ENCODE data around the gene KLF6. TPM values are rescaled to one million over a fixed set of nuclear protein-coding genes. Genes with fewer than 3 reads are reported as not detected.

KLF6 gene
- total and polyA plus RNA-seq, 2 of the 4 experiments (the other 2 are of a cell fraction): 69.0 to 123 TPM

DNA sequence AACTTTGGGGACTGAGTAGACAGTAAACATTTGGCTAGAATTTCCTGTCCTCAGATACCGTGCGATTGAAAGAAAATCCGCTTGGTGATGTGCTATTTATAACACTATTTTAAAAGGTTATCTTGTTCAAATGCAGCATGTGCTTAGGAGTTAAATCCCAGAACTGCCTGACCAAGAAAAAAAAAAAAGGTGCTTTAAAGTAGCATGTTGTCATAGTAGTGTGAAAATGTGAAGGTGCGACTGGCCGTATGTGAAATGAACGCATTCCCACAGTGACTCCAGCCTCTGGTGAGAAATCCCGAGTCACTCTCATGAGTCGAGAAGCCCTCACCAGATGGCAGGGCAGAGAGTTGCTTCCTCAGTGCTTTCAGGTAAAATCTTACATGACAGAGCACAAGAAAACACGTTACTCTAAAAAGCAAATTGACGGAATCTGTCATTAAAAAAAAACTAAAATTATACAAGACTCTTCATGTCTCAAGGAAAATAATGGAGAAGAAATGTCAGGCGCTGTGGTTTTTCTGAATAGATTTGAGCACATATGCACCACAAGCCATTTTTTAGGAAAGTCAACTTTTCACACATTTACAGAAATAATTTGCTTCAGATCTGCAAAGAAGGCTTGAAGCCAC is 18.4 kb upstream of the KLF6 start:
- Histone ChIP-seq H3K14ac (replicated peaks; ENCODE audit: low read depth, low read length) (0 out of 2 replicates have a peak overlapping the region, but pooled peaks have one; percentile 36), H2BK20ac (ENCODE audit: low read depth, low read length) (no peak overlapping the region; the same call in 1 of the 2 replicates), H2BK120ac (ENCODE audit: low read depth, low read length) (no peak overlapping the region), H4K20me1 (ENCODE audit: insufficient read depth, low read length) (no peaks in the 10 kb centered on the region), H4K8ac (ENCODE audit: low read depth in 2 of 2, low read length in 2 of 2) (no peak overlapping the region), H4K91ac (ENCODE audit: insufficient read depth, low read depth, low read length) (no peak overlapping the region; the same call in 1 of the 2 replicates), H3K18ac (ENCODE audit: low read depth, low read length) (no peak overlapping the region), H3K23ac (ENCODE audit: low read depth, low read length) (no peak overlapping the region), H2BK15ac (ENCODE audit: low read depth, low read length) (0 out of 3 replicates have a peak overlapping the region, but pooled peaks have one; percentile 34), H3K4me2 (ENCODE audit: low read depth, low read length) (no peak overlapping the region), H3K36me3 (ENCODE audit: control insufficient read depth, insufficient read depth, low read length) (no peaks in the 10 kb centered on the region), H3K9me3 (ENCODE audit: control insufficient read depth, insufficient read depth, low read length) (no peaks in the 10 kb centered on the region), H2AK5ac (ENCODE audit: low read depth, low read length) (no peak overlapping the region), H4K5ac (ENCODE audit: low read depth, low read length) (0 out of 2 replicates have a peak overlapping the region, but pooled peaks have one; percentile 21), H3K27ac (ENCODE audit: insufficient read depth, low read length) (no peak overlapping the region), H3K4me3 (ENCODE audit: insufficient read depth, low read depth, low read length) (no peak overlapping the region), H3K79me1 (ENCODE audit: low read depth in 1 of 2, low read length in 2 of 2) (peaks cover 0 to 21% of the 10 kb centered on the region in 2 experiments; a peak in 2 of 4 replicates), H2AFZ (replicated peaks; ENCODE audit: low read length, poor library complexity) (no peak overlapping the region), H2AK9ac (replicated peaks; ENCODE audit: low read depth, low read length, poor library complexity) (no peak overlapping the region), H3K27me3 (ENCODE audit: control insufficient read depth, insufficient read depth, low read length) (no peaks in the 10 kb centered on the region), H3K56ac (ENCODE audit: extremely low read depth, insufficient read depth, low read length) (no peak overlapping the region), H3K9me1 (ENCODE audit: insufficient read depth, low read length) (peaks cover 25% of the 10 kb centered on the region), H3K4ac (ENCODE audit: low read depth, low read length) (peak overlapping the region; percentile 48), H2BK5ac (ENCODE audit: low read depth, low read length, poor library complexity, severe bottlenecking) (no peak overlapping the region), H3K4me1 (ENCODE audit: control insufficient read depth, insufficient read depth, low read length) (peaks cover 19% of the 10 kb centered on the region), H3K9ac (ENCODE audit: low read depth, low read length) (no peak overlapping the region)
- in situ Hi-C loops (cut with MboI; ENCODE audit: low sequenced_read_pairs) (no loop called here), intact Hi-C loops (cut with micrococcal nuclease) (no loop called here), dilution Hi-C loops (cut with HindIII; ENCODE audit: low sequenced_read_pairs, unreplicated experiment) (no loop called here)
- DNase-seq (peak; percentile 55), ATAC-seq (ENCODE audit: low read depth) (no peak)
- BruUV-seq (replicated peaks): no TSS peak
- ChIA-PET POLR2A (ENCODE audit: unreplicated experiment) (no interaction called here), CTCF (no interaction called here)
- TF ChIP-seq NFE2L2 (IDR thresholded peaks at IDR 0.05; ENCODE audit: low read depth, low read length) (peak; percentile 23; the same call in 1 of the 2 replicates), POLR2A (IDR thresholded peaks at IDR 0.05; ENCODE audit: low read depth, low read length) (no peak), RFX5 (IDR thresholded peaks at IDR 0.05; ENCODE audit: low read depth, low read length) (no peak), FOS (IDR thresholded peaks at IDR 0.05; ENCODE audit: low read depth, low read length) (no peak), CEBPB (IDR thresholded peaks at IDR 0.05; ENCODE audit: low read depth, low read length) (no peak), RCOR1 (IDR thresholded peaks at IDR 0.05; ENCODE audit: insufficient replicate concordance, low read length) (no peak)
- TF ChIP-seq, protein P1, sequence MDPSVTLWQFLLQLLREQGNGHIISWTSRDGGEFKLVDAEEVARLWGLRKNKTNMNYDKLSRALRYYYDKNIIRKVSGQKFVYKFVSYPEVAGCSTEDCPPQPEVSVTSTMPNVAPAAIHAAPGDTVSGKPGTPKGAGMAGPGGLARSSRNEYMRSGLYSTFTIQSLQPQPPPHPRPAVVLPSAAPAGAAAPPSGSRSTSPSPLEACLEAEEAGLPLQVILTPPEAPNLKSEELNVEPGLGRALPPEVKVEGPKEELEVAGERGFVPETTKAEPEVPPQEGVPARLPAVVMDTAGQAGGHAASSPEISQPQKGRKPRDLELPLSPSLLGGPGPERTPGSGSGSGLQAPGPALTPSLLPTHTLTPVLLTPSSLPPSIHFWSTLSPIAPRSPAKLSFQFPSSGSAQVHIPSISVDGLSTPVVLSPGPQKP (IDR thresholded peaks at IDR 0.05; ENCODE audit: borderline replicate concordance, low read depth, low read length): no peak
- TF ChIP-seq, protein P2, sequence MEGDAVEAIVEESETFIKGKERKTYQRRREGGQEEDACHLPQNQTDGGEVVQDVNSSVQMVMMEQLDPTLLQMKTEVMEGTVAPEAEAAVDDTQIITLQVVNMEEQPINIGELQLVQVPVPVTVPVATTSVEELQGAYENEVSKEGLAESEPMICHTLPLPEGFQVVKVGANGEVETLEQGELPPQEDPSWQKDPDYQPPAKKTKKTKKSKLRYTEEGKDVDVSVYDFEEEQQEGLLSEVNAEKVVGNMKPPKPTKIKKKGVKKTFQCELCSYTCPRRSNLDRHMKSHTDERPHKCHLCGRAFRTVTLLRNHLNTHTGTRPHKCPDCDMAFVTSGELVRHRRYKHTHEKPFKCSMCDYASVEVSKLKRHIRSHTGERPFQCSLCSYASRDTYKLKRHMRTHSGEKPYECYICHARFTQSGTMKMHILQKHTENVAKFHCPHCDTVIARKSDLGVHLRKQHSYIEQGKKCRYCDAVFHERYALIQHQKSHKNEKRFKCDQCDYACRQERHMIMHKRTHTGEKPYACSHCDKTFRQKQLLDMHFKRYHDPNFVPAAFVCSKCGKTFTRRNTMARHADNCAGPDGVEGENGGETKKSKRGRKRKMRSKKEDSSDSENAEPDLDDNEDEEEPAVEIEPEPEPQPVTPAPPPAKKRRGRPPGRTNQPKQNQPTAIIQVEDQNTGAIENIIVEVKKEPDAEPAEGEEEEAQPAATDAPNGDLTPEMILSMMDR (conservative IDR thresholded peaks at IDR 0.05; ENCODE audit: low read depth, low read length): no peak
- TF ChIP-seq, protein P3, sequence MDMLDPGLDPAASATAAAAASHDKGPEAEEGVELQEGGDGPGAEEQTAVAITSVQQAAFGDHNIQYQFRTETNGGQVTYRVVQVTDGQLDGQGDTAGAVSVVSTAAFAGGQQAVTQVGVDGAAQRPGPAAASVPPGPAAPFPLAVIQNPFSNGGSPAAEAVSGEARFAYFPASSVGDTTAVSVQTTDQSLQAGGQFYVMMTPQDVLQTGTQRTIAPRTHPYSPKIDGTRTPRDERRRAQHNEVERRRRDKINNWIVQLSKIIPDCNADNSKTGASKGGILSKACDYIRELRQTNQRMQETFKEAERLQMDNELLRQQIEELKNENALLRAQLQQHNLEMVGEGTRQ (IDR thresholded peaks at IDR 0.05; ENCODE audit: low read depth, low read length): no peak
- WGBS, 2 experiments (ENCODE audit: extremely low coverage in 2 of 2, insufficient read length in 1 of 2): 58% methylated on average over 2 of the region's 11 CpGs; no CpG with 5 or more reads in 1 of the 2 experiments
